Measurements from ENCODE around the gene GHR.
"Not testable (repeated sequence)": the region's sequence is repeated elsewhere in the genome, so short reads cannot be mapped to it uniquely, and the experiment has no call there.

GHR gene

DNA sequence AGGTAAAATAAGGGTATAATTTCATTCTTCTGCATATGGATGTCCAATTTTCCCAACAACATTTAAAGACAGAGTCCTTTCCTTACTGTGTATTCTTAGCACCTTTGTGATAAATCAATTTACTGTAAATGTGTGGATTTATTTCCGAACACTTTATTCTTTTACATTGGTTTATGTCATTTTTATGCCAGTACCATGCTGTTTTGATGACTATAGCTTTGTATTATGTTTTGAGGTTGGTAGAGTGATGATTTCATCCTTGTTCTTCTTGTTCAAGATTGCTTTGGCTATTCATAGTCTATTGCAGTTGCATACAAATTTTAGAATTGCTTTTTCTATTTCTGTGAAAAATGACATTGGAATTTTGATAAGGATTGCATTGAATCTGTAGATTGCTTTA lies 280.0 kb downstream of the GHR start:
- H3K9me3 ChIP-seq (ENCODE audit: control insufficient read depth, insufficient read depth, low read depth, low read length): peaks cover 4% of the 10 kb centered on the region; the same call in 1 of the 2 replicates
- H3K27ac ChIP-seq (ENCODE audit: low read depth, low read length): no peak overlapping the region
- no peaks in the 10 kb centered on the region for H3K36me3 ChIP-seq (ENCODE audit: control insufficient read depth, insufficient read depth, low read length)
- H3K4me3 ChIP-seq (ENCODE audit: low read depth, low read length): no peak overlapping the region
- no peak overlapping the region for H3K9ac ChIP-seq (ENCODE audit: low read length)
- no peaks in the 10 kb centered on the region for H3K27me3 ChIP-seq (ENCODE audit: control insufficient read depth, insufficient read depth, low read length)
- H3K4me1 ChIP-seq (ENCODE audit: control insufficient read depth, insufficient read depth, low read length): no peaks in the 10 kb centered on the region

DNA sequence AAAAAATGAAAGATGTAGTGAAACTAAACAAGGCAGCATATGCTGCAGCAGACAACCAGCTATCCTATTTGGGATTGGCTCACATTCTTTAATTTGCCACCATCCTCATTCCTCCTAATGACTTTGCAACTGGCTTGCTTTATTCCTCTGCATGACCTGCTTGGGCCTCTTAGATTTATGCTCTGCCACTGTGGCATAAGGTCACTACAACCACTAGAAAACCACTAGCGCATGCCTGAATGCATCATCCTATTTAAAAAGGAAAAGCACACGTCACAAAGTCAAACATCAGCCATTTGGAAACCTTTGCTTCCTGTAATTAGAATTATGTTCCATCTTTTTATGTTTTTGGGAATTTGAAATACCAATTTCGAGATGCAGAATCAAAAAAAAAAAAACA lies 292.5 kb downstream of the GHR start:
- Histone ChIP-seq H3K4me3 (ENCODE audit: low read depth, low read length) (no peak overlapping the region), H3K9ac (ENCODE audit: low read length) (no peak overlapping the region), H3K36me3 (ENCODE audit: control insufficient read depth, insufficient read depth, low read length) (no peaks in the 10 kb centered on the region), H3K27me3 (ENCODE audit: control insufficient read depth, insufficient read depth, low read length) (no peaks in the 10 kb centered on the region), H3K27ac (ENCODE audit: low read depth, low read length) (no peak overlapping the region), H3K4me1 (ENCODE audit: control insufficient read depth, insufficient read depth, low read length) (no peaks in the 10 kb centered on the region), H3K9me3 (ENCODE audit: control insufficient read depth, insufficient read depth, low read depth, low read length) (no peaks in the 10 kb centered on the region)

DNA sequence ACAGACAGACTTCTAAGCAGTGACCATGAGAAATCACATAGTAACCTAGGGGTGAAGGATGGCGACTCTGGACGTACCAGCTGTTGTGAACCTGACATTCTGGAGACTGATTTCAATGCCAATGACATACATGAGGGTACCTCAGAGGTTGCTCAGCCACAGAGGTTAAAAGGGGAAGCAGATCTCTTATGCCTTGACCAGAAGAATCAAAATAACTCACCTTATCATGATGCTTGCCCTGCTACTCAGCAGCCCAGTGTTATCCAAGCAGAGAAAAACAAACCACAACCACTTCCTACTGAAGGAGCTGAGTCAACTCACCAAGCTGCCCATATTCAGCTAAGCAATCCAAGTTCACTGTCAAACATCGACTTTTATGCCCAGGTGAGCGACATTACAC lies 295.4 kb downstream of the GHR start:
- no peak overlapping the region for H3K27ac ChIP-seq (ENCODE audit: low read depth, low read length)
- no peaks in the 10 kb centered on the region for H3K9me3 ChIP-seq (ENCODE audit: control insufficient read depth, insufficient read depth, low read depth, low read length)
- H3K4me1 ChIP-seq (ENCODE audit: control insufficient read depth, insufficient read depth, low read length): no peaks in the 10 kb centered on the region
- no peaks in the 10 kb centered on the region for H3K36me3 ChIP-seq (ENCODE audit: control insufficient read depth, insufficient read depth, low read length)
- H3K4me3 ChIP-seq (ENCODE audit: low read depth, low read length): no peak overlapping the region
- H3K27me3 ChIP-seq (ENCODE audit: control insufficient read depth, insufficient read depth, low read length): no peaks in the 10 kb centered on the region
- no peak overlapping the region for H3K9ac ChIP-seq (ENCODE audit: low read length)

DNA sequence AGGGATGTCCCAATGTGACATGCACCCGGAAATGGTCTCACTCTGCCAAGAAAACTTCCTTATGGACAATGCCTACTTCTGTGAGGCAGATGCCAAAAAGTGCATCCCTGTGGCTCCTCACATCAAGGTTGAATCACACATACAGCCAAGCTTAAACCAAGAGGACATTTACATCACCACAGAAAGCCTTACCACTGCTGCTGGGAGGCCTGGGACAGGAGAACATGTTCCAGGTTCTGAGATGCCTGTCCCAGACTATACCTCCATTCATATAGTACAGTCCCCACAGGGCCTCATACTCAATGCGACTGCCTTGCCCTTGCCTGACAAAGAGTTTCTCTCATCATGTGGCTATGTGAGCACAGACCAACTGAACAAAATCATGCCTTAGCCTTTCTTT lies 295.8 kb downstream of the GHR start:
- Histone ChIP-seq H3K36me3 (ENCODE audit: control insufficient read depth, insufficient read depth, low read length) (no peaks in the 10 kb centered on the region), H3K9ac (ENCODE audit: low read length) (no peak overlapping the region), H3K27ac (ENCODE audit: low read depth, low read length) (no peak overlapping the region), H3K4me1 (ENCODE audit: control insufficient read depth, insufficient read depth, low read length) (no peaks in the 10 kb centered on the region), H3K27me3 (ENCODE audit: control insufficient read depth, insufficient read depth, low read length) (no peaks in the 10 kb centered on the region), H3K4me3 (ENCODE audit: low read depth, low read length) (no peak overlapping the region), H3K9me3 (ENCODE audit: control insufficient read depth, insufficient read depth, low read depth, low read length) (no peaks in the 10 kb centered on the region)

DNA sequence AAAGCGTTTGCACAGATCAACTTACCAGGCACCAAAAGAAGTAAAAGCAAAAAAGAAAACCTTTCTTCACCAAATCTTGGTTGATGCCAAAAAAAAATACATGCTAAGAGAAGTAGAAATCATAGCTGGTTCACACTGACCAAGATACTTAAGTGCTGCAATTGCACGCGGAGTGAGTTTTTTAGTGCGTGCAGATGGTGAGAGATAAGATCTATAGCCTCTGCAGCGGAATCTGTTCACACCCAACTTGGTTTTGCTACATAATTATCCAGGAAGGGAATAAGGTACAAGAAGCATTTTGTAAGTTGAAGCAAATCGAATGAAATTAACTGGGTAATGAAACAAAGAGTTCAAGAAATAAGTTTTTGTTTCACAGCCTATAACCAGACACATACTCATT lies 297.0 kb downstream of the GHR start:
- no peaks in the 10 kb centered on the region for H3K9me3 ChIP-seq (ENCODE audit: control insufficient read depth, insufficient read depth, low read depth, low read length)
- H3K4me3 ChIP-seq (ENCODE audit: low read depth, low read length): no peak overlapping the region
- H3K4me1 ChIP-seq (ENCODE audit: control insufficient read depth, insufficient read depth, low read length): no peaks in the 10 kb centered on the region
- H3K27me3 ChIP-seq (ENCODE audit: control insufficient read depth, insufficient read depth, low read length): no peaks in the 10 kb centered on the region
- H3K36me3 ChIP-seq (ENCODE audit: control insufficient read depth, insufficient read depth, low read length): no peaks in the 10 kb centered on the region
- H3K9ac ChIP-seq (ENCODE audit: low read length): no peak overlapping the region
- H3K27ac ChIP-seq (ENCODE audit: low read depth, low read length): no peak overlapping the region

DNA sequence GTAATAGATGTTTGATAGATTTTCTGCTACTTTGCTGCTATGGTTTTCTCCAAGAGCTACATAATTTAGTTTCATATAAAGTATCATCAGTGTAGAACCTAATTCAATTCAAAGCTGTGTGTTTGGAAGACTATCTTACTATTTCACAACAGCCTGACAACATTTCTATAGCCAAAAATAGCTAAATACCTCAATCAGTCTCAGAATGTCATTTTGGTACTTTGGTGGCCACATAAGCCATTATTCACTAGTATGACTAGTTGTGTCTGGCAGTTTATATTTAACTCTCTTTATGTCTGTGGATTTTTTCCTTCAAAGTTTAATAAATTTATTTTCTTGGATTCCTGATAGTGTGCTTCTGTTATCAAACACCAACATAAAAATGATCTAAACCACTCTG lies 298.2 kb downstream of the GHR start:
- H3K27me3 ChIP-seq (ENCODE audit: control insufficient read depth, insufficient read depth, low read length): no peaks in the 10 kb centered on the region
- H3K27ac ChIP-seq (ENCODE audit: low read depth, low read length): no peak overlapping the region
- H3K36me3 ChIP-seq (ENCODE audit: control insufficient read depth, insufficient read depth, low read length): no peaks in the 10 kb centered on the region
- H3K9me3 ChIP-seq (ENCODE audit: control insufficient read depth, insufficient read depth, low read depth, low read length): no peaks in the 10 kb centered on the region
- no peak overlapping the region for H3K9ac ChIP-seq (ENCODE audit: low read length)
- no peak overlapping the region for H3K4me3 ChIP-seq (ENCODE audit: low read depth, low read length)
- no peaks in the 10 kb centered on the region for H3K4me1 ChIP-seq (ENCODE audit: control insufficient read depth, insufficient read depth, low read length)

DNA sequence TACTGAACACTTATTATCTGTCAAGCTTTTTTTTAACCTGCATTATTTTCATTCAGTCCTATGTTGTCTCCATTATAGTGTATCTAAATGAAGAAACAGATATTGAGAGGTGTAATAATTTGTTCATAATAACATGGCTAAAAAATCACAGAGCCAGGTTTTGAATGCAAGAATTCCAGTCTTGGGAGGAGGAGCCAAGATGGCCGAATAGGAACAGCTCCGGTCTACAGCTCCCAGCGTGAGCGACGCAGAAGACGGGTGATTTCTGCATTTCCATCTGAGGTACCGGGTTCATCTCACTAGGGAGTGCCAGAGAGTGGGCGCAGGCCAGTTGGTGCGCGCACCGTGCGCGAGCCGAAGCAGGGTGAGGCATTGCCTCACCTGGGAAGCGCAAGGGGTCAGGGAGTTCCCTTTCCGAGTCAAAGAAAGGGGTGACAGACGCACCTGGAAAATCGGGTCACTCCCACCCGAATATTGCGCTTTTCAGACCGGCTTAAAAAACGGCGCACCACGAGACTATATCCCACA lies 311.4 kb downstream of the GHR start:
- H3K4me3 ChIP-seq (ENCODE audit: low read depth, low read length): peak overlapping the region; percentile 5; the same call in 1 of the 2 replicates
- H3K9me3 ChIP-seq (ENCODE audit: control insufficient read depth, insufficient read depth, low read depth, low read length): not testable (repeated sequence)

DNA sequence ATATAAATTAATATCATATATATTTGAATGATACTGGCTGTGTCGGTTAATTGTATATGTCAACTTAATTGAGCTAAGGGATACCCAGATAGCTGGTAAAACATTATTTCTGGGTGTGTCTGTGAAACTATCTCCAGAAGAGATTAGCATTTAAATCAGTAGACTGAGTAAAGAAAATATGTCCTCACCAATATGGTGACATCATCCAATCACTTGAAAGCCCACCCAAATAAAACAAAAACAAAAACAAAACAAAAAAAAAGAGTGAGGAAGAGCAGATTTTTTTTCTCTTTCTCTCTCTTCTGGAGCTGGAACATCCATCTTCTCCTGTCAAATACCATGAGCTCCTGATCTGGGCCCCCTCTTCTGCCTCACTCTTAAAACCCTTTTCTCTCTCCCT lies 317.7 kb downstream of the GHR start:
- no peak overlapping the region for H3K4me3 ChIP-seq (ENCODE audit: low read depth, low read length)
- no peak overlapping the region for H3K9ac ChIP-seq (ENCODE audit: low read length)
- no peaks in the 10 kb centered on the region for H3K36me3 ChIP-seq (ENCODE audit: control insufficient read depth, insufficient read depth, low read length)
- H3K27me3 ChIP-seq (ENCODE audit: control insufficient read depth, insufficient read depth, low read length): no peaks in the 10 kb centered on the region
- no peaks in the 10 kb centered on the region for H3K4me1 ChIP-seq (ENCODE audit: control insufficient read depth, insufficient read depth, low read length)
- no peak overlapping the region for H3K27ac ChIP-seq (ENCODE audit: low read depth, low read length)
- peaks cover 9% of the 10 kb centered on the region for H3K9me3 ChIP-seq (ENCODE audit: control insufficient read depth, insufficient read depth, low read depth, low read length)

More for the DNA sequence above, 311.4 kb downstream of the GHR start:
- not testable (repeated sequence) for H3K27ac ChIP-seq (ENCODE audit: low read depth, low read length); H3K9ac ChIP-seq (ENCODE audit: low read length); H3K27me3 ChIP-seq (ENCODE audit: control insufficient read depth, insufficient read depth, low read length); H3K36me3 ChIP-seq (ENCODE audit: control insufficient read depth, insufficient read depth, low read length); H3K4me1 ChIP-seq (ENCODE audit: control insufficient read depth, insufficient read depth, low read length)

DNA sequence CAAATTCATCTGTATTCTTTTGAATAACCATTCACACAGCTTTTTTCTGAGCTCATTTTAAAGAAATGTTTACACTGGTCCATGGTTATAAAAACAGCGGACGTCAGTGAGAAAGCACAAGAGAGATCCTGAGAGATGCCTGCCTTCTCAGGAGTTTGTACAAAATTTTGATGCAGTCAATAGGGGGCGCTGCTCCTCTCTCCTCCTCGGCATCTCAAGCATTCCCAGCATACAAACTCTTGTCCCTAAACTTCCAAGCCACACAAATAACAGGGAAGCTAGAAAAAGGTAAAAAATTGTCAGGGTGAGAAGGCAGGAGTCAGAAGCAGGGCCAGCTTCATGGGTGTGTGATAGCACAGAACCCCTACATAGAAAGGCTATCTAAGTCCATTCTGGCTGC lies 322.2 kb downstream of the GHR start:
- H3K4me3 ChIP-seq (ENCODE audit: low read depth, low read length): no peak overlapping the region
- no peaks in the 10 kb centered on the region for H3K4me1 ChIP-seq (ENCODE audit: control insufficient read depth, insufficient read depth, low read length)
- H3K27me3 ChIP-seq (ENCODE audit: control insufficient read depth, insufficient read depth, low read length): no peaks in the 10 kb centered on the region
- no peaks in the 10 kb centered on the region for H3K36me3 ChIP-seq (ENCODE audit: control insufficient read depth, insufficient read depth, low read length)
- no peak overlapping the region for H3K9ac ChIP-seq (ENCODE audit: low read length)
- H3K9me3 ChIP-seq (ENCODE audit: control insufficient read depth, insufficient read depth, low read depth, low read length): peaks cover 9% of the 10 kb centered on the region
- H3K27ac ChIP-seq (ENCODE audit: low read depth, low read length): no peak overlapping the region

DNA sequence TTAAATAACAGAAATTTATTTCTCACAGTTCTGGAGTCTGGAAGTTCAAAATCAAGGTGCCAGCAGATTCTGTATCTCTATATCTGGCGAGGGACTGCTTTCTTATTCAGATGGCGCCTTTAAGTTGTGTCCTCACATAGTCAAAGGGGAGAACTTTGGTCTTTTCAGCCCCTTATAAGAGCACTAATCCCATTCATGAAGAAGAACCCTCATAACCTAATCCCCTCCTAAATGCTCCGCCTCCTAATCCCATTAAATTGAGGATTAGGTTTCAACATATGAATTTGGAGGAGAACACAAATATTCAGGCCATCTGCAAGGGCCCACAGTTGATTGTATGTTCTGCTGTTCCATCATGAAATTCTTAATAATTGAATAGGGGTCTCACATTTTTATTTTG lies 322.6 kb downstream of the GHR start:
- Histone ChIP-seq H3K9ac (ENCODE audit: low read length) (no peak overlapping the region), H3K4me3 (ENCODE audit: low read depth, low read length) (no peak overlapping the region), H3K27ac (ENCODE audit: low read depth, low read length) (no peak overlapping the region), H3K4me1 (ENCODE audit: control insufficient read depth, insufficient read depth, low read length) (no peaks in the 10 kb centered on the region), H3K36me3 (ENCODE audit: control insufficient read depth, insufficient read depth, low read length) (no peaks in the 10 kb centered on the region), H3K27me3 (ENCODE audit: control insufficient read depth, insufficient read depth, low read length) (no peaks in the 10 kb centered on the region), H3K9me3 (ENCODE audit: control insufficient read depth, insufficient read depth, low read depth, low read length) (peaks cover 9% of the 10 kb centered on the region)

DNA sequence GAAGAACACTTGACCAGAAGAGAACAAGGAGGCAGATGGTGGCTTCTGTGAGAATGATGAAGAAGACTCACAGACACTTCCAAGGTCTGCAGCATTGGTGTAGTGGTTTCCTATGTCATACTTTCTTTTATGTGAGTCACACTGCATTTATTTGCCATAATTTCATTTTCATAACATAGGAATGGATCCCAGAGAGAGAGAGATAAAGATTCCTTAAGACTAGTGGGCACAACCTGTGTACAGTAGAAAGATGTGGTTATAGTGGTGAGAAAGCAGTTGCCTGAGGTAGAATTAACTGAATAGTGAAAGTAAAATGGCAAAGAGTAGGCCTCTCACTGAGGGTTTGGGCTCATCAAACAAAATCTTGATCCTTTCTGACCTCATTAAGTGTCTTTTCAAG lies 325.8 kb downstream of the GHR start:
- no peak overlapping the region for H3K9ac ChIP-seq (ENCODE audit: low read length)
- no peak overlapping the region for H3K27ac ChIP-seq (ENCODE audit: low read depth, low read length)
- H3K36me3 ChIP-seq (ENCODE audit: control insufficient read depth, insufficient read depth, low read length): no peaks in the 10 kb centered on the region
- H3K9me3 ChIP-seq (ENCODE audit: control insufficient read depth, insufficient read depth, low read depth, low read length): no peaks in the 10 kb centered on the region
- no peaks in the 10 kb centered on the region for H3K27me3 ChIP-seq (ENCODE audit: control insufficient read depth, insufficient read depth, low read length)
- no peak overlapping the region for H3K4me3 ChIP-seq (ENCODE audit: low read depth, low read length)
- no peaks in the 10 kb centered on the region for H3K4me1 ChIP-seq (ENCODE audit: control insufficient read depth, insufficient read depth, low read length)

DNA sequence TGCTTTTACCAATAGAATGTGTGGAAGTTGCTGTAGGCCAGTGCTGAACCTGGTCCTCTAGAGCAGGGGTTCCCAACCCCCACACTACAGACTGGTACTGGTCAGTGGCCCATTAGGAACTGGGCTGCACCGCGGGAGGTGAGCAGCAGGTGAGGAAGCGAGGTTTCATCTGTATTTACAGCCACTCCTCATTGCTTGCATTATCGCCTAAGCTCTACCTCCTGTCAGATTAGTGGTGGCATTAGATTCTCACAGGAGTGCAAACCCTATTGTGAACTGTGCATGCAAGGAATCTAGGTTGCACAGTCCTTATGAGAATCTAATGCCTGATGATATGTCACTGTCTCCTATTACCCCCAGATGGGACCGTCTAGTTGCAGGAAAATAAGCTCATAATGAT lies 327.3 kb downstream of the GHR start:
- Histone ChIP-seq H3K27me3 (ENCODE audit: control insufficient read depth, insufficient read depth, low read length) (no peaks in the 10 kb centered on the region), H3K36me3 (ENCODE audit: control insufficient read depth, insufficient read depth, low read length) (no peaks in the 10 kb centered on the region), H3K9ac (ENCODE audit: low read length) (no peak overlapping the region), H3K9me3 (ENCODE audit: control insufficient read depth, insufficient read depth, low read depth, low read length) (no peaks in the 10 kb centered on the region), H3K4me3 (ENCODE audit: low read depth, low read length) (no peak overlapping the region), H3K4me1 (ENCODE audit: control insufficient read depth, insufficient read depth, low read length) (no peaks in the 10 kb centered on the region), H3K27ac (ENCODE audit: low read depth, low read length) (no peak overlapping the region)

All from HUES6 (cell line).